Astrocyte of the cerebellum (primary cell): Measurements from ENCODE around the gene TSHZ2.

Experiments
- DNase-seq: peaks from one replicate; pipeline ENCODE4 v3.0.0-alpha.2; 2011; ENCODE audit warnings: low read depth
- H3K4me3 ChIP-seq: 2 replicates; pipeline ENCODE4 v1.5.1; 2011; ENCODE audit warnings: mild to moderate bottlenecking, low read depth, low read length, moderate library complexity
- CTCF ChIP-seq: IDR thresholded peaks from 2 replicates; pipeline ENCODE4 v1.5.1; 2012; ENCODE audit warnings: low read length, low read depth, moderate library complexity, mild to moderate bottlenecking; ENCODE audit errors: missing control alignments
- in situ Hi-C: cut with HindIII; loops from 2 replicates; pipeline ENCODE4 v1.10.0; 2017; ENCODE audit warnings: low sequenced_read_pairs

Gene TSHZ2

GRCh38 chr20:53194306-53195290, 222.4 kb downstream of the TSHZ2 start:
- DNase-seq: no peak
- H3K4me3 ChIP-seq: no peak overlapping the region
- no peak for TF ChIP-seq CTCF
- in situ Hi-C loops: no loop called here

GRCh38 chr20:53195876-53196610, 223.9 kb downstream of the TSHZ2 start:
- in situ Hi-C loops: no loop called here
- no peak overlapping the region for H3K4me3 ChIP-seq
- no peak for DNase-seq
- no peak for TF ChIP-seq CTCF

GRCh38 chr20:53201588-53201987, 229.4 kb downstream of the TSHZ2 start:
- in situ Hi-C loops: no loop called here
- no peak for DNase-seq
- TF ChIP-seq CTCF: no peak
- H3K4me3 ChIP-seq: no peak overlapping the region

GRCh38 chr20:53202777-53203176, 230.6 kb downstream of the TSHZ2 start:
- H3K4me3 ChIP-seq: no peak overlapping the region
- in situ Hi-C loops: no loop called here
- DNase-seq: no peak
- TF ChIP-seq CTCF: no peak

GRCh38 chr20:53205046-53205445, 232.9 kb downstream of the TSHZ2 start:
- no peak for TF ChIP-seq CTCF
- H3K4me3 ChIP-seq: no peak overlapping the region
- in situ Hi-C loops: no loop called here
- no peak for DNase-seq

DNA sequence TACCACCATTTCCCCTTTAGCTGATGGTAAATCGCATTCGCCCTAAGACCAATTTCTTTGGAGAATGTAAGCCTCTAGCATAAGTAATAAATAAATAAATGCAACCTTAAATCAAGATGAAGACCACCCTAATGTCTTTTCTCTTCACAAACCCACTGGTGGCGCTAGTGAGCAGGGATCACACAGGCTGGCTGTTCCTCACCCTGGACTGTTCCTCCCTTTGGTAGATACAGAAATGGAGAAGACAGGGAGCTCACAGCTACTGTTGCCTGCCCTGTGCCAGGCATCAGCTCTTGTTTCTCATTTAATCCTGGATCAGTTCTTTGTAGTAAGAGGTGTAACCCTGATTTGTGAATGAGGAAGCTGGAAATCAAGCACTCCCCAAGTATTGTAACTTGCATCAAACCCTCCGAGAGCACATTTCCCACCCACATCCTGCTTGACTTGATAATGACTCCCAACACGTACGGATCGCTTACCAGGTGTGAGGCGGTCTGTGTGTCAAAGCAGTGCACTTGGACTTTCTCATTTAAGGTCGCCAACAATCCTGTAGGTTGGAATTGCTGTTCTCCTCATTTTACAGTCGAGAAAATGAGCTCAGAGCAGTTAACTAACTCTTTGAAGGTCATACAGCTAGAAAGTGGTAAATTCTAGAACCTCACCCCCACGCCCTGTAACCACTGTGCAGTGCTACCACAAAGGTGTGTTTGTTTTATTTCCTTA, 236.1 kb downstream of the TSHZ2 start:
- DNase-seq: no peak

More for the DNA sequence above, 236.1 kb downstream of the TSHZ2 start:
- H3K4me3 ChIP-seq: no peak overlapping the region
- in situ Hi-C loops: no loop called here
- TF ChIP-seq CTCF: no peak
